IMR-90 (cell line): ENCODE data around the gene ANKUB1.

Source experiments
- CTCF ChIP-seq: conservative IDR thresholded peaks from 2 replicates; pipeline ENCODE4 v1.5.1; 2012; ENCODE audit warnings: mild to moderate bottlenecking, low read depth, low read length, improper control_type of control experiment
- POLR2A ChIP-seq: IDR thresholded peaks from 2 replicates; pipeline ENCODE4 v1.6.1; 2012; ENCODE audit warnings: mild to moderate bottlenecking, low read depth, low read length
- RAD21 ChIP-seq: IDR thresholded peaks from 2 replicates; pipeline ENCODE4 v1.6.1; 2012; ENCODE audit warnings: low read length, improper control_type of control experiment
- RFX5 ChIP-seq: IDR thresholded peaks from 2 replicates; pipeline ENCODE4 v1.8.0; 2012; ENCODE audit warnings: low read depth, mild to moderate bottlenecking, low read length, moderate library complexity

DNA sequence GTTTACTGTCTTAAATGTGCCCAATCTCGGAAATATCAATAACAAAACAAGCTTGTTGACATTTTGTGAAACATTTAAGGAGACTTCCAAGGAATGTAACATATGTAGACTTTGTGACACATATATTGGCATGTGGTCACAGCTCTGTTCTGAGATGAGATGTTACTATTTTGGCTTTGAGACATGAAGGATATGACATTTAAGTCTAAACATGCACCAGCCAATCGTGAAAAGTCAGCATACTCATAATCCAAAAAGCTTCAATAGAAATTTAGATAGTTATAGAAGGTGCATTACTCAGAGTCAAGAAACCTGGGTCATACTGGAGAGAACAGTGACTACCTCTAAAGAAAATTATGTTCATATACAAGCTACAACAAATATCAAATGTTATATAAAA, 53.5 kb downstream of the ANKUB1 start:
- no peak for TF ChIP-seq CTCF
- no peak for TF ChIP-seq POLR2A
- TF ChIP-seq RAD21: no peak
- TF ChIP-seq RFX5: no peak
